GM18867 (cell line): ENCODE results near the gene TRRAP.

ENCODE experiments used
- ATAC-seq: cut with Tn5 transposase; IDR thresholded peaks from one replicate; pipeline ENCODE4 v1.9.1; 2021; ENCODE audit warnings: mild to moderate bottlenecking, moderate library complexity; ENCODE audit not compliant: unreplicated experiment

Gene TRRAP

GRCh38 chr7:99002148-99002826 is 124.0 kb downstream of the TRRAP start:
- ATAC-seq, result no peak

GRCh38 chr7:99002827-99003212 is 124.5 kb downstream of the TRRAP start:
- no peak for ATAC-seq

- no peak for ATAC-seq
These were observed 125.1 kb downstream of the TRRAP start for GRCh38 chr7:99003419-99003818.

GRCh38 chr7:99004216-99004615 is 125.9 kb downstream of the TRRAP start:
- no peak for ATAC-seq

- ATAC-seq, result no peak
These were observed 126.6 kb downstream of the TRRAP start for GRCh38 chr7:99004781-99005500.

GRCh38 chr7:99005776-99006175 is 127.4 kb downstream of the TRRAP start:
- no peak for ATAC-seq

- no peak for ATAC-seq
These were observed 128.6 kb downstream of the TRRAP start for GRCh38 chr7:99006739-99007424.

- ATAC-seq, result no peak
These were observed 129.9 kb downstream of the TRRAP start for GRCh38 chr7:99008181-99008631.

GRCh38 chr7:99008921-99009530 is 130.7 kb downstream of the TRRAP start:
- ATAC-seq, result no peak

GRCh38 chr7:99010281-99010680 is 131.9 kb downstream of the TRRAP start:
- no peak for ATAC-seq

- no peak for ATAC-seq
These were observed 133.0 kb downstream of the TRRAP start for GRCh38 chr7:99011341-99011705.

- no peak for ATAC-seq
These were observed 133.5 kb downstream of the TRRAP start for GRCh38 chr7:99011706-99012404.

GRCh38 chr7:99012722-99013121 is 134.4 kb downstream of the TRRAP start:
- no peak for ATAC-seq

- no peak for ATAC-seq
These were observed 135.2 kb downstream of the TRRAP start for GRCh38 chr7:99013266-99014112.

- no peak for ATAC-seq
These were observed 136.0 kb downstream of the TRRAP start for GRCh38 chr7:99014113-99014985.

GRCh38 chr7:99016196-99016595 is 137.9 kb downstream of the TRRAP start:
- peak; percentile 58 for ATAC-seq

GRCh38 chr7:99019523-99020412 is 141.4 kb downstream of the TRRAP start:
- ATAC-seq, result no peak

GRCh38 chr7:99020413-99020715 is 142.0 kb downstream of the TRRAP start:
- no peak for ATAC-seq
